ENCODE results near the gene RIPK1.
"Not testable (repeated sequence)": the region's sequence is repeated elsewhere in the genome, so short reads cannot be mapped to it uniquely, and the experiment has no call there.

RIPK1 gene

GRCh38 chr6:3045369-3045768 is 22.9 kb upstream of the RIPK1 start:
- TF ChIP-seq CTCF (IDR thresholded peaks at IDR 0.05; ENCODE audit: insufficient read depth, low read length, poor library complexity, severe bottlenecking) (no peak), EZH2phosphoT487 (conservative IDR thresholded peaks at IDR 0.05; ENCODE audit: low read length) (no peak)
- H3K4me2 ChIP-seq (ENCODE audit: low read depth, low read length, poor library complexity, severe bottlenecking) = no peak overlapping the region
- no peaks in the 10 kb centered on the region for H3K9me2 ChIP-seq (replicated peaks; ENCODE audit: insufficient read depth, low read length)
- H3K27ac ChIP-seq (ENCODE audit: low read depth, low read length) = no peak overlapping the region
- no peaks in the 10 kb centered on the region for H3K79me2 ChIP-seq (ENCODE audit: insufficient read depth, low read length)
- H2AFZ ChIP-seq (ENCODE audit: low read depth, low read length, severe bottlenecking) = no peak overlapping the region
- no peaks in the 10 kb centered on the region for H4K20me1 ChIP-seq (ENCODE audit: low read depth, low read length)
- H3K9ac ChIP-seq (ENCODE audit: low read length) = no peak overlapping the region
- H3F3A ChIP-seq (ENCODE audit: insufficient read depth) = no peaks in the 10 kb centered on the region
- no peak overlapping the region for H3K4me3 ChIP-seq (ENCODE audit: insufficient read depth, low read length, poor library complexity, severe bottlenecking)
- no peaks in the 10 kb centered on the region for H3K36me3 ChIP-seq (ENCODE audit: low read length)
- no peaks in the 10 kb centered on the region for H3K9me3 ChIP-seq (ENCODE audit: insufficient read depth, low read length)
- H3K27me3 ChIP-seq (ENCODE audit: low read length) = no peaks in the 10 kb centered on the region

DNA sequence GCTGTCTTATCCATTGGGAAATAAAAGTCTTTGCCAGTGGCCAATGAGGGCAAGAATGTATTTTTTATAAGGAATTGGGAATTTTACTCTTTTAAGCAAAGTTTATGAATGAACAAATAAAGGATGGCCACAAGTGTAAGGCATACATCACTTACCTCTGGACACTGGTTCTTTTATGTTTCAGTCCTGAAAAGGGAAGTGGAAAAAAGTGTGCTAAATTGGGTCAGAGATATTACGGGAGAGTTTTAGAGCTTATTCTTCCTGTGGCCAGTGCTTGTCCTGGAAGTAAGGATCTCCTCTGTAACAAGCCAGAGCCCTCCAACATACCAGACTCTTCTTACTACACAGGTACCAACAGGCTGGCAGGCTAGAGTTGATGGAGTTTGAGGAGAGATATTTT is 22.5 kb upstream of the RIPK1 start:
- Histone ChIP-seq H3K4me2 (ENCODE audit: low read depth, low read length, poor library complexity, severe bottlenecking) (no peak overlapping the region), H3K27ac (ENCODE audit: low read depth, low read length) (no peak overlapping the region), H2AFZ (ENCODE audit: low read depth, low read length, severe bottlenecking) (no peak overlapping the region), H3K27me3 (ENCODE audit: low read length) (no peaks in the 10 kb centered on the region), H4K20me1 (ENCODE audit: low read depth, low read length) (no peaks in the 10 kb centered on the region), H3K36me3 (ENCODE audit: low read length) (no peaks in the 10 kb centered on the region), H3K9ac (ENCODE audit: low read length) (no peak overlapping the region), H3K9me3 (ENCODE audit: insufficient read depth, low read length) (no peaks in the 10 kb centered on the region), H3K9me2 (replicated peaks; ENCODE audit: insufficient read depth, low read length) (no peaks in the 10 kb centered on the region), H3F3A (ENCODE audit: insufficient read depth) (no peaks in the 10 kb centered on the region), H3K79me2 (ENCODE audit: insufficient read depth, low read length) (no peaks in the 10 kb centered on the region), H3K4me3 (ENCODE audit: insufficient read depth, low read length, poor library complexity, severe bottlenecking) (no peak overlapping the region)
- TF ChIP-seq CTCF (IDR thresholded peaks at IDR 0.05; ENCODE audit: insufficient read depth, low read length, poor library complexity, severe bottlenecking) (no peak), EZH2phosphoT487 (conservative IDR thresholded peaks at IDR 0.05; ENCODE audit: low read length) (no peak)

GRCh38 chr6:3046295-3046694 is 22.0 kb upstream of the RIPK1 start:
- H3K9ac ChIP-seq (ENCODE audit: low read length) = no peak overlapping the region
- H3K79me2 ChIP-seq (ENCODE audit: insufficient read depth, low read length) = no peaks in the 10 kb centered on the region
- no peaks in the 10 kb centered on the region for H3K9me2 ChIP-seq (replicated peaks; ENCODE audit: insufficient read depth, low read length)
- H2AFZ ChIP-seq (ENCODE audit: low read depth, low read length, severe bottlenecking) = no peak overlapping the region
- no peaks in the 10 kb centered on the region for H3F3A ChIP-seq (ENCODE audit: insufficient read depth)
- no peak overlapping the region for H3K27ac ChIP-seq (ENCODE audit: low read depth, low read length)
- H3K27me3 ChIP-seq (ENCODE audit: low read length) = no peaks in the 10 kb centered on the region
- H4K20me1 ChIP-seq (ENCODE audit: low read depth, low read length) = no peaks in the 10 kb centered on the region
- TF ChIP-seq EZH2phosphoT487 (conservative IDR thresholded peaks at IDR 0.05; ENCODE audit: low read length) (no peak), CTCF (IDR thresholded peaks at IDR 0.05; ENCODE audit: insufficient read depth, low read length, poor library complexity, severe bottlenecking) (no peak)
- no peak overlapping the region for H3K4me3 ChIP-seq (ENCODE audit: insufficient read depth, low read length, poor library complexity, severe bottlenecking)
- H3K4me2 ChIP-seq (ENCODE audit: low read depth, low read length, poor library complexity, severe bottlenecking) = no peak overlapping the region
- no peaks in the 10 kb centered on the region for H3K9me3 ChIP-seq (ENCODE audit: insufficient read depth, low read length)
- H3K36me3 ChIP-seq (ENCODE audit: low read length) = no peaks in the 10 kb centered on the region

GRCh38 chr6:3048009-3048408 is 20.3 kb upstream of the RIPK1 start:
- H3K9me2 ChIP-seq (replicated peaks; ENCODE audit: insufficient read depth, low read length); H3F3A ChIP-seq (ENCODE audit: insufficient read depth); H3K9me3 ChIP-seq (ENCODE audit: insufficient read depth, low read length); H3K27me3 ChIP-seq (ENCODE audit: low read length); H2AFZ ChIP-seq (ENCODE audit: low read depth, low read length, severe bottlenecking); H4K20me1 ChIP-seq (ENCODE audit: low read depth, low read length); H3K9ac ChIP-seq (ENCODE audit: low read length); H3K4me2 ChIP-seq (ENCODE audit: low read depth, low read length, poor library complexity, severe bottlenecking); H3K36me3 ChIP-seq (ENCODE audit: low read length); H3K79me2 ChIP-seq (ENCODE audit: insufficient read depth, low read length); H3K27ac ChIP-seq (ENCODE audit: low read depth, low read length); H3K4me3 ChIP-seq (ENCODE audit: insufficient read depth, low read length, poor library complexity, severe bottlenecking): not testable (repeated sequence)

Data from SU-DHL-6 (cell line).